Upper lobe of left lung (tissue), 6 donors: ENCODE measurements around the gene PLXNA4. TPM values are rescaled to one million over a fixed set of nuclear protein-coding genes. Genes with fewer than 3 reads are reported as not detected.

Experiments
- ATAC-seq, 2 donors: fragments of 200-7000 bp; cut with Tn5 transposase; one replicate each; pipeline ENCODE4 v1.9.1; 2022; ENCODE audit warnings: mild to moderate bottlenecking in 2 of 2, moderate library complexity in 2 of 2; ENCODE audit not compliant: low FRiP score in 2 of 2
- DNase-seq, 2 donors: peaks; one replicate each; pipeline ENCODE4 v3.0.0-alpha.2; 2019 to 2020
- H3K27ac ChIP-seq, 4 donors: fragments of 200-600 bp; sonication (generic); one replicate each; pipeline ENCODE4 v1.5.1; 2016 to 2019
- H3K27me3 ChIP-seq, 4 donors: fragments of 200-600 bp; sonication (generic); one replicate each; pipeline ENCODE4 v1.5.1; 2017 to 2019
- H3K36me3 ChIP-seq, 4 donors: fragments of 200-600 bp; sonication (generic); one replicate each; pipeline ENCODE4 v1.5.1; 2016 to 2019
- H3K4me1 ChIP-seq, 4 donors: fragments of 200-600 bp; sonication (generic); one replicate each; pipeline ENCODE4 v1.5.1; 2018 to 2019
- H3K4me3 ChIP-seq, 4 donors: fragments of 200-600 bp; sonication (generic); one replicate each; pipeline ENCODE4 v1.5.1; 2017 to 2019; ENCODE audit warnings: mild to moderate bottlenecking in 2 of 4, moderate library complexity in 1 of 4
- H3K9me3 ChIP-seq, 4 donors: fragments of 200-600 bp; sonication (generic); one replicate each; pipeline ENCODE4 v1.5.1; 2018 to 2019
- EP300 ChIP-seq, 4 donors: sonication (generic); formaldehyde crosslinking; IDR thresholded peaks; one replicate each; pipeline ENCODE4 v1.5.1; 2017; ENCODE audit warnings: antibody characterized with exemption in 4 of 4, control low read depth in 2 of 4
- POLR2A ChIP-seq, 4 donors: fragments of 450-650 bp; IDR thresholded peaks; one replicate each; pipeline ENCODE4 v1.5.1; 2016 to 2017; ENCODE audit warnings: antibody characterized with exemption in 4 of 4, mild to moderate bottlenecking in 2 of 4
- POLR2AphosphoS5 ChIP-seq, 2 donors: sonication (generic); formaldehyde crosslinking; IDR thresholded peaks; one replicate each; pipeline ENCODE4 v1.5.1; 2017; ENCODE audit warnings: antibody characterized with exemption in 2 of 2
- WGBS, 2 donors: methylation state at CpG; one replicate each; pipeline ENCODE4 v1.1.5; 2017 to 2018; 5-methylcytosine and 5-hydroxymethylcytosine counted together
- total RNA-seq, 6 donors: library from RNA; depleted of rRNA in 4 of 6; stranded (reverse); fragments of >200 nt in 4 of 6; gene quantifications; one replicate each; pipeline versions ENCODE4 v1.1.0 to v1.2.1, GENCODE V29; 2016 to 2021
- TF ChIP-seq, protein P1 (sequence below), 6 experiments: fragments of 450-650 bp in 4 of 6; fragments of 200-600 bp in 2 of 6; sonication (generic) in 2 of 6; IDR thresholded peaks; one replicate each; pipeline ENCODE4 v1.5.1; 2016 to 2019; ENCODE audit warnings: antibody characterized with exemption in 6 of 6
- donor health status: DM: no; HTN: no; CAD: no; lungs with moderate emphysema.
- donor health status: DM: no; HTN: yes; CAD: no; lungs with severe emphysema.

The PLXNA4 gene
- total RNA-seq, 6 donors from 2014 or later, result 1.1 to 5.9 (median 2.6) TPM

DNA sequence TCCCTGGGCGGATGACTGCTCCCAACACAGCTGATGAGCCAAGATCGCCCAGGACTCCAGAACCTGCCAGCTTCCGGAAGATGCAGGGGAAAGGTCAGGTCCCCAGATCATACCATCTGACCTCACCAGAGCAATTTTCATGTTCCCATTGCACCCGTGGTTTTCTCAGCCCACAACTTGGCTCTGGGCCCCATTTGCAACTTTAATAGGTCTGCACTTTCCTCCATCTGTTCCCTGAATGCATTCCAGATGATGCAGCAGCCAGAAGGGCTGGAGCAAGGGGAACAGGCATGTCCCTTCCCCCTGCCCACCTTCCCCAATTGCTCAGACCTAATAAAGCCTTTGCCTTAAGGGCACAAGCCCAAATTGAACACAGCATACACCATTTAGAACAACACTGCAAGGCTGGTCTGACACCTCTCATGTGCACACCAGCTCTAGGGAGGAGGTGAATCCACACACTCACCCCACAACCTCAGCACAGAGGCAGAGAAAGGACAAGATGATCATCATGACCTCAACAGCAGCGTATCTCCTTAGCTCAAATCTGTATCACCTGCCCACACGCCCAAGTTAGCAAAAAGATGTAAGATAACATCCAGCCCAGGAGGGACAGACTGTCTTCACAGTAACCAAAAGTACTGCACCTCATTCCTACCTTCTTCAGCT, 87.5 kb downstream of the PLXNA4 start:
- Histone ChIP-seq H3K27ac (no peak overlapping the region), H3K4me3 (no peak overlapping the region), H3K4me1 (peaks cover 0 to 10% (median 0%) of the 10 kb centered on the region in 4 donors), H3K36me3 (no peaks in the 10 kb centered on the region), H3K9me3 (no peaks in the 10 kb centered on the region), H3K27me3 (no peaks in the 10 kb centered on the region)
- ATAC-seq, result no peak
- WGBS, 2 donors, result 72 to 79% methylated on average over 4 to 6 of the region's 6 CpGs
- TF ChIP-seq, protein P1, sequence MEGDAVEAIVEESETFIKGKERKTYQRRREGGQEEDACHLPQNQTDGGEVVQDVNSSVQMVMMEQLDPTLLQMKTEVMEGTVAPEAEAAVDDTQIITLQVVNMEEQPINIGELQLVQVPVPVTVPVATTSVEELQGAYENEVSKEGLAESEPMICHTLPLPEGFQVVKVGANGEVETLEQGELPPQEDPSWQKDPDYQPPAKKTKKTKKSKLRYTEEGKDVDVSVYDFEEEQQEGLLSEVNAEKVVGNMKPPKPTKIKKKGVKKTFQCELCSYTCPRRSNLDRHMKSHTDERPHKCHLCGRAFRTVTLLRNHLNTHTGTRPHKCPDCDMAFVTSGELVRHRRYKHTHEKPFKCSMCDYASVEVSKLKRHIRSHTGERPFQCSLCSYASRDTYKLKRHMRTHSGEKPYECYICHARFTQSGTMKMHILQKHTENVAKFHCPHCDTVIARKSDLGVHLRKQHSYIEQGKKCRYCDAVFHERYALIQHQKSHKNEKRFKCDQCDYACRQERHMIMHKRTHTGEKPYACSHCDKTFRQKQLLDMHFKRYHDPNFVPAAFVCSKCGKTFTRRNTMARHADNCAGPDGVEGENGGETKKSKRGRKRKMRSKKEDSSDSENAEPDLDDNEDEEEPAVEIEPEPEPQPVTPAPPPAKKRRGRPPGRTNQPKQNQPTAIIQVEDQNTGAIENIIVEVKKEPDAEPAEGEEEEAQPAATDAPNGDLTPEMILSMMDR (IDR thresholded peaks at IDR 0.05), result no peak
- TF ChIP-seq EP300 (IDR thresholded peaks at IDR 0.05) (no peak), POLR2A (IDR thresholded peaks at IDR 0.05) (no peak)
- no peak for DNase-seq

DNA sequence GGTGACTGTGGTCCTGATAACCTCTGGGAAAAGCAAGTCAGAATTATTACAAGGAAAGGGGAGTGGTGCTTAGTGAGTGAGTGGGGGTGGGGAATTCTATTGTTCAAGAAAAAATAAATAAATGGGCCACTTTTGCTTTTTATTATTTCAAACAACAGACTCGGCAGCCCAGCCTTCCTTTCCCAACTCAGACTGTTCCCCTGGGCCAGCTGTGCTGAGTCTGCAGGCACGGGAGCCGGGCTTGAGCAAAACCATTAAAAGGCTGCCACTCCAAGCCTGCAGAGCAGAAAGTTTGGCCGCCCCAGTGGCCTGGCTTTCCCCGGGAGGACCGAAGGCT, 90.0 kb downstream of the PLXNA4 start:
- Histone ChIP-seq H3K4me3 (no peak overlapping the region), H3K9me3 (no peaks in the 10 kb centered on the region), H3K27me3 (no peaks in the 10 kb centered on the region), H3K27ac (no peak overlapping the region), H3K4me1 (peaks cover 0 to 10% (median 0%) of the 10 kb centered on the region in 4 donors), H3K36me3 (no peaks in the 10 kb centered on the region)
- DNase-seq, result no peak
- WGBS, 2 donors, result 57 to 59% methylated on average over 6 of the region's 6 CpGs
- ATAC-seq, result peak in 1 of 2 donors; percentile 22
- TF ChIP-seq EP300 (IDR thresholded peaks at IDR 0.05), result no peak
- no peak for TF ChIP-seq POLR2A (IDR thresholded peaks at IDR 0.05)
- TF ChIP-seq POLR2AphosphoS5 (IDR thresholded peaks at IDR 0.05), result no peak
- TF ChIP-seq, protein P1 (IDR thresholded peaks at IDR 0.05), result no peak

DNA sequence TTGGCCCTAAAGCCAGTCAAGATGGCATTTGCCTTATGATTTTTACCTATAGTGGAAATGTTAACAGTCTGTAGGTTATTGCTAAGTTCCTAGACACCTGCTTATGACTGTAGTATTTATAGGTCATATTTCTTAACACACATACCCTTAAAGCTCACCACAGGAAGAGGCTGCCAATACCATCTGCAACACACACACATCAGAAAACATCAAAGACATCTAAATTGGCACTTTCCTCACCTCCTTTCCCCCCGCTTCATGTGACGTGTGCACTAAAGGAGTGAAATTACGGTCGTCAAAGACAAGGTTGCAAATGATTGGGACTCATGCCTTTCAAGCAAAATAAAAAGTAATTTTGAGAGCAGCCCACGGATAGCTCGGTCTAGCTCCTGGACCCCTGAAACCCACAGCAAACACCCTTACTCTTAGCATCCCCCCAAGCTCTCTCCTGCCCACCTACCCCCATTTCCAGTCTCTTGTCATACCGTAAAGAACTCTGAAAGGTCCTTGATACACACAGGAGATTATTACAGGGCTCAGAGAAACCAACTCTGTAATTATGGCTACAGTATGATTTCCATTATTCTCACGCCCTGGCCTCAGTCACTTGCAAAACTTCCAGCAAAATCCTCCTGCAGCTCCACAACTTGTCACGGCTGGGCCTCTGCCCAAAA, 90.5 kb downstream of the PLXNA4 start:
- ATAC-seq (peak in 1 of 2 donors; percentile 7), DNase-seq (no peak)
- no peak overlapping the region for H3K27ac ChIP-seq
- 64 to 69% methylated on average over 9 of the region's 9 CpGs for WGBS, 2 donors
- peaks cover 0 to 10% (median 0%) of the 10 kb centered on the region in 4 donors for H3K4me1 ChIP-seq
- TF ChIP-seq POLR2A (IDR thresholded peaks at IDR 0.05) (no peak), POLR2AphosphoS5 (IDR thresholded peaks at IDR 0.05) (no peak), EP300 (IDR thresholded peaks at IDR 0.05) (no peak)
- TF ChIP-seq, protein P1 (IDR thresholded peaks at IDR 0.05), result no peak
- H3K27me3 ChIP-seq, result no peaks in the 10 kb centered on the region
- no peaks in the 10 kb centered on the region for H3K9me3 ChIP-seq
- H3K36me3 ChIP-seq, result no peaks in the 10 kb centered on the region
- H3K4me3 ChIP-seq, result no peak overlapping the region

DNA sequence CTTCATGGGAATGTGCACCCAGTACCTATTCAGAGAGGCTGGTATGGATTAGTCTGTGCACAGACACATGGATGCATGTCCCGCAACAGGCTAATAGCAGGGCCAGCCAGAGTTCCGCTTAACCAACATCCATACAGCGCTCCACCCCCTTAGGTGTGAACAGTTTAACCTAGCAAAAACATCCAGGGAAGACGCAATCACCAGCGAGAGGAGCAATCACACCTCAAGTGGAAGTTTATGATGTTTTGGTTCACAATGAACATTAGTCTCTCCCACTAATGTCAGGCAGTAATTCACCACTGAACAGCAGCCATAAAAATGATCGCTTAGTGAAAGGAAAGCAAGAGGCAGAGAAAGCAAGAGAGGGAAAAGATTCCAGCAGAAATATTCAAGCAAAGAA, 91.1 kb downstream of the PLXNA4 start:
- peaks cover 0 to 10% (median 0%) of the 10 kb centered on the region in 4 donors for H3K4me1 ChIP-seq
- H3K9me3 ChIP-seq, result no peaks in the 10 kb centered on the region
- no peaks in the 10 kb centered on the region for H3K27me3 ChIP-seq
- no peak overlapping the region for H3K4me3 ChIP-seq
- 86 to 89% methylated on average over 6 of the region's 6 CpGs for WGBS, 2 donors
- H3K36me3 ChIP-seq, result no peaks in the 10 kb centered on the region
- no peak overlapping the region for H3K27ac ChIP-seq
- DNase-seq (no peak), ATAC-seq (no peak)
- TF ChIP-seq EP300 (IDR thresholded peaks at IDR 0.05) (no peak), POLR2AphosphoS5 (IDR thresholded peaks at IDR 0.05) (no peak), POLR2A (IDR thresholded peaks at IDR 0.05) (no peak)
- TF ChIP-seq, protein P1 (IDR thresholded peaks at IDR 0.05), result no peak
